AG09309 (cell line): ENCODE results near the gene THSD4.
"Not testable (repeated sequence)": the region's sequence is repeated elsewhere in the genome, so short reads cannot be mapped to it uniquely, and the experiment has no call there.

Experiments used
- DNase-seq: peaks from one replicate; pipeline ENCODE4 v3.0.0-alpha.2; 2010; ENCODE audit warnings: low read depth
- H3K4me3 ChIP-seq: 2 replicates; pipeline ENCODE4 v1.5.1; 2011; ENCODE audit warnings: mild to moderate bottlenecking, low read depth, low read length, moderate library complexity; ENCODE audit not compliant: control insufficient read depth
- CTCF ChIP-seq: IDR thresholded peaks from 2 replicates; pipeline ENCODE4 v1.5.1; 2011; ENCODE audit warnings: mild to moderate bottlenecking, low read depth, low read length, inconsistent platforms; ENCODE audit not compliant: insufficient read depth, control insufficient read depth; ENCODE audit errors: missing control alignments

THSD4 gene

DNA sequence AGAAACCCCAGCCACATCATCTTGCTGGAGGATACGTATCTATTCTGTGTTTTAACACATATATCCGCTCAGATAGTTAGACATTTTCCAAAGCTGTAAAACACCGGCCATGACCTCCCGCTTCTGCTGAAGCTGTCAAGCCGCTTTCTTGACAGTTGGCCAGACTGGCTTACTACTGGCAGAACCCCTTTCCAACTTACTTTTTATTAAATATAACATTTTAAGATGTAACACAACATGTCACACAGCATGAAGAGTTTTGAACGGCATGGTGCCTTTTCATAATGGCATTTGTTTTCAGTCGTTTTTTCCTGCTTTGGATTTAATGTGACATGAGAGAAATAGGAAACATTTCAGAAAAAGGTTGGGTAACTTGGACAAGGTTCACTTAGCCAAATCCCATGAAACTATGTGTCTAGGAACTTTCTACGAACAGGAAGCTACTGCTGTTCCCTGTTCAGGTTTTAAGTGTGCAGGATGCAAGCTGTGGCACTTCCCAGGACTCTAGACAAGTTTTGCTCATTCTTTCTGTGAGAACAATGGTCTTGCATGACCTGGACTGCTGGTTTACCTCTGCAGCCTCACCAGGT, 281.4 kb downstream of the THSD4 start:
- no peak overlapping the region for H3K4me3 ChIP-seq
- no peak for DNase-seq
- TF ChIP-seq CTCF: no peak

GRCh38 chr15:71397377-71397776, 282.1 kb downstream of the THSD4 start:
- H3K4me3 ChIP-seq: no peak overlapping the region
- no peak for TF ChIP-seq CTCF
- DNase-seq: no peak

DNA sequence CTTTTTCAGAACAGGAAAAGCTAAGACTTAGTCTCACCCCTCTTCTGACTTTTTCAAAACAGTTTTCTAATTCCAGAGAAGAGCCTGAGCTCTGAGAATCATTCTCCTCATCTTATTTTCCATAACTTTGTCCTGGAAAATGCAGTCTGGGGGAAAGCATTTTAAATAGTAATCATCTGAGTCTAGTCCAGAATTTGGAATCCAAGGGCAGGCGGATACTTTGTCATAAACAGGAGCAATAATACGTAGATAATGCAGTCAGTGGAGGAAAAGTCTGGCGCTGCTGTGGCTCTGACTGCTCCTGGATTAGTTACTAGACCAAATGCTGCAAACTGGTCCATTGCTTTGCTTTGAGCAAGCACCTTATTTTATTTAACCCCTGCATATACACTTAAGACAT, 285.0 kb downstream of the THSD4 start:
- no peak overlapping the region for H3K4me3 ChIP-seq
- DNase-seq: no peak

DNA sequence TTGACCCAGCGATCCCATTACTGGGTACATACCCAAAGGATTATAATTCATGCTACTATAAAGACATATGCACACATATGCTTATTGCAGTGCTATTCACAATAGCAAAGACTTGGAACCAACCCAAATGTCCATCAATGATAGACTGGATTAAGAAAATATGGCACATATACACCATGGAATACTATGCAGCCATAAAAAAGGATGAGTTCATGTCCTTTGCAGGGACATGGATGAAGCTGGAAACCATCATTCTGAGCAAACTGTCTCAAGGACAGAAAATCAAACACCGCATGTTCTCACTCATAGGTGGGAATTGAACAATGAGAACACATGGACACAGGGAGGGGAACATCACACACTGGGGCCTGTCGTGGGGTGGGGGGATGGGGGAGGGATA, 286.5 kb downstream of the THSD4 start:
- not testable (repeated sequence) for H3K4me3 ChIP-seq, DNase-seq

More for the DNA sequence above, 285.0 kb downstream of the THSD4 start:
- TF ChIP-seq CTCF: no peak

- H3K4me3 ChIP-seq: no peak overlapping the region
- no peak for DNase-seq
- no peak for TF ChIP-seq CTCF
Observed at GRCh38 chr15:71409541-71409940, 294.3 kb downstream of the THSD4 start.

GRCh38 chr15:71410347-71410746, 295.1 kb downstream of the THSD4 start:
- TF ChIP-seq CTCF: no peak
- DNase-seq: no peak
- H3K4me3 ChIP-seq: no peak overlapping the region

DNA sequence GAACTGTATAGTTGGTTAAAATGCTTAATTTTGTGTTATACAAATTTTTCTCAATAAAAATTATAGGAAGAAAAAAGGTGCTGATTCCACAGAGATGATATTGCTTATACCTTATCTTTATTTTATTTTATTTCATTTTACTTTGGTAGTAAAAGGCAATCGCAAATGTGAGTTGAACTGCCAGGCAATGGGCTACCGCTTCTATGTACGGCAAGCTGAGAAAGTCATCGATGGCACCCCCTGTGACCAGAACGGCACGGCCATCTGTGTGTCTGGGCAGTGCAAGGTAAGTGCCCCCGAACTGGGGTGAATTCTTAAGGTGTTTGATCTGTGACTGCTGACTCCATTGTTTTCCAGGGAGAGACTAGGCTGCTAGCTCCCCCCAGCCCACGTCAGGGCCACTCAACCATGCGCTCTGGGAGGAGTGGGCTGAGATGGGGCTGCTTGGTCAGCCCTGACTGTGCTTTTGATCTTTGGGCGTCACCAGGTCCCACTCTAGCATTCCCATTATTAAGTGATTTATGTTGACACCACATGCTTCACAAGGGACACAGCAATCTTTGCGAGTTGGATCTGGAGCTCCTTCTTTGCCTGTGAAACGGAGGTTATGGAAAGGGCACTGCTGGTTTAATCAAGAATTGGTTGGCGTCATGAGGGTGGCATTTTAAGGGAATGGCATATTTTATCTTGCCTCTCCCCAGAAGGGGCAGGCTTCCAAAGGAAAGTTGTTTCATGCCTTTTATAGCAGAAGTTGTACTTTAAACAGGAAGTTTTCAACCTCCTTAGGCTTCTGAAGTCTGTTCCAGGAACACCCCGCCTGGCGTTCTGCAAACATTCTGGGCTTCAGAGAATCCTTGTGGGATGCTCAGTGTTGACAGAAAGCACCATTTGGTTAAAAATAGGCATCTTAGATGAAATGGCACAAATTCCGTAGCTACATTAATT, 296.5 kb downstream of the THSD4 start:
- no peak overlapping the region for H3K4me3 ChIP-seq
- DNase-seq: peak; percentile 14
- no peak for TF ChIP-seq CTCF
